Activated CD4-positive, alpha-beta T cell treated with anti-CD3 and anti-CD28 coated beads for 1 hour (primary cell): ENCODE measurements around the gene UFC1.

ENCODE experiments used
- DNase-seq: peaks from one replicate; pipeline ENCODE4 v3.0.0-alpha.2; 2020

Gene UFC1

DNA sequence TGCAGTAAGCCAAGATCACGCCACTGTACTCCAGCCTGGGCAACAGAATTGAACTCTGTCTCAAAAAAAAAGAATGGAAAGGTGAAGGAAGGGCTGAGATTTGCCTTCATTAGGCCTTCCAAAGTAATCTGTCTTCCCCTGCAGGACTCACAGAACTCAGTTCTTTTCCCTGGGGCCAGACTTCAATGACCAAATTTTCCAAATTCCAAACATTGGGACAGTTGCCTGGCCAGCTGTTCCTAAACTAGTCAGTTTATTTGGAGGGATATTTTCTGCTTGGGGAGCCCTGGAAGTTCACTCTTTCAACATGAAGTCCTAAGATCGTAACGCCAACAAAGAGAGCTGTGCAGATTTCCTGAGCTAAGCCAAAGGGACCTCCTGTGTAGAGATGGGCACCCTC, 15.9 kb upstream of the UFC1 start:
- no peak for DNase-seq

DNA sequence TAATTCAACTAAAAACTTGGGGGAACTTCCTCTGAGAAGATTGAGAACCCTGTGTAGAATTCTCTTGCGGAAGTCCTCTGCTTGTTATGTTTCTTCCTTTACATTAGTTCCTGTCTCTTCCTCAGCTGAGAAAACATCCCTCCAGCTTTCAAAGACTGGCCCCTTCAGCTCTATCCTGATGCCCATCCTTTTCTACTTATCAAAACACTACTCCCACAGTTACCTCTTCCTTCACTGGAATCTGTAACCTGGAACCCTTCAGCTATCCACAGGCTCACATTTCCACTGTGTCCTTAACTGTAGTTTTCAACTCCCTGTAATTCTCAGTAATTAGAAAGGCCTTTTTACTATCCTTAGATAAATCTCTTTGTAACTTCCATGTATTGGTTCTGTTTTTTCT, 15.3 kb upstream of the UFC1 start:
- no peak for DNase-seq

DNA sequence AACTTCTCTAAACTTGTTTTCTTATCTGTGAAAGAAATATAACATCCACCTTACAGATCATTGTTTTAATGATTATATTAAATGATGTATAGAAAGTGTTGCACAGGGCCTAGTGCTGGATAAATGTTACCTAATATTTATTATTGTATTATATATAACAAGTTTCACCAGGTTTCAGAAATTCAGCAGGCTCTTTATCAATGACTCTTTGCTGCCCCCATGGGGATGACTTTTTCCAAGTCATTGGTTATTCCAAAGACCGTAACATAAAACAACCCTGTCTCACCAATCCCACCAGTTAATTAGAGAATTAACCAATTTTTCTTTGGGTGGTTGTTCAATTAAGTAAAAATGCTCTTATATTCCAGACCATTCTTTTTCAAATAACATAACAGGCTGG, 14.0 kb upstream of the UFC1 start:
- DNase-seq: no peak

DNA sequence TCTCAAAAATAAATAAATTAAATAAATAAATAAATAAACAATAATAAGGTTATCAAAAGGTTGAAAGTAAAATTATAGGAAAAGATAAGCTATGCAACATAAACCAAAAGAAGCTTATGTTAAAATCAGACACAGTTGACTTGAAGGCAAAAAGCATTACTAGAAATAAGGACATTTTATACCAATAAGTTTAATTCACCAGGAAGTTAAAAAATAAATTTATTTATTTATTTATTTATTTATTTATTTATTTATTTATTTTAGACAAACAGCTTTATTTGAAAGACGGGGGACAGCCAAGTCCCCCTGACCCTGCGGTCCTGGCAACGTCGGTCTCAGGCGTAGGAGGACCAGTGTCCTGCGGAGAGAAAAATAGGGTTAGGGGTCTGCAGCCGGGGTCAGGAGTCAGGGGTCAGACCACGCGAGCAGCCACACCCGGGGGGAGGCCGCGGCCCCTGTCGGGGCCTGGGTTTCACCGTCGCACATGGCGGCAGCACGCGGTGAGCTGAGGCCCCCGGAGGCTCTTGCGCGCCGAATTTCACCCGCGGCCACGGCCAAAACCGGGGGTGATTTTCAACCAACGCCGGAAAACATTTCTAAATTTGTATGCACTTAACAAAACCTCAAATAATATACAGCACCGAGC, 12.9 kb upstream of the UFC1 start:
- no peak for DNase-seq

DNA sequence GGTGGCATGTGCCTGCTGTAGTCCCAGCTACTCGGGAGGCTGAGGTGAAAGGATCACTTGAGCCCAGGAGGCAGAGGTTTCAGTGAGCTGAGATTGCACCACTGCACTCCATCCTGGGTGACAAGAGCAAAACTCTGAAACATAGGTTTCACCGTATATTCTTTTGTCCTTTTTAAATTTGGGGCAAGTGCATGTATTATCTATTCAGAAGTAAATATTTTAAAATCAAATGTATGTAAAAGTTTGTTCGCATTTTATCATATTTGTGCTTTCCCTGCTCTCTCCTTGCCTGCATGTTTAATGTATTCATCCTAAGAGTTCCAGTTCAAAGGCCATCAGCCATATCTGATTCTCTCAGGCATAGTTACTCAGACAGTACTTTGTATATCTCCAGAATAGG, 7.9 kb upstream of the UFC1 start:
- no peak for DNase-seq

DNA sequence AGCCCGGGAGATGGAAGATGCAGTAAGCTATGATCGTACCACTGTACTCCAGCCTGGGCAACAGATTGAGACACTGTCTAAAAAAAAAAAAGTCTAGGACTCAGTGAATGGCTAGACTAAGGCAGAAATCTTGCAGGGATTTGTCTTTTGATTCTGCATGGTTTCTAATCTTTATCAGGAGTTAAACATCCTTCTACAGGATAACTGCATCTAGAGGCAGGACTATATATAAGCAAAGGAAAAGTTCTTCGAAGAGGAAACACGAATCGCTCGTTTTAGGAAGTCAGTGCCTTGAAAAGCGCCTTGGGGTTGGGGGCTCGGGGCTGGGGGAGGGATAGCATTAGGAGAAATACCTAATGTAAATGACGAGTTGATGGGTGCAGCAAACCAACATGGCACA, 602 bp upstream of the UFC1 start:
- DNase-seq: no peak

DNA sequence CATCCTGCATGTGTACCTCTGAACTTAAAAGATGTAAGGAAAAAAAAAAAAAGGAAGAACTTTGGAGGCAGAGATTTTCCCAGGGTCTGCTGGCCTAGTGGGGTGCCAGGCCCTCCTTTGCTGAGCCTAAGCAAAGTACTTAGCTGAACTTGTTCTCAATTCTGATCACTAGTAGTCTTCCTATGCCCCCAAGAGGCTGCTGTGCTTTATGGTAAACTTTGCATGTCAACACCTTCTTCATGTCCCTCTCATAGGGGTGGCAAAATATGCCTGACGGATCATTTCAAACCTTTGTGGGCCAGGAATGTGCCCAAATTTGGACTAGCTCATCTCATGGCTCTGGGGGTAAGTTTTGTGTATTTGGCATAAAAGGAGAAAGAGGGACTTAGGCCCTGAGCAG, 4.1 kb downstream of the UFC1 start:
- no peak for DNase-seq

DNA sequence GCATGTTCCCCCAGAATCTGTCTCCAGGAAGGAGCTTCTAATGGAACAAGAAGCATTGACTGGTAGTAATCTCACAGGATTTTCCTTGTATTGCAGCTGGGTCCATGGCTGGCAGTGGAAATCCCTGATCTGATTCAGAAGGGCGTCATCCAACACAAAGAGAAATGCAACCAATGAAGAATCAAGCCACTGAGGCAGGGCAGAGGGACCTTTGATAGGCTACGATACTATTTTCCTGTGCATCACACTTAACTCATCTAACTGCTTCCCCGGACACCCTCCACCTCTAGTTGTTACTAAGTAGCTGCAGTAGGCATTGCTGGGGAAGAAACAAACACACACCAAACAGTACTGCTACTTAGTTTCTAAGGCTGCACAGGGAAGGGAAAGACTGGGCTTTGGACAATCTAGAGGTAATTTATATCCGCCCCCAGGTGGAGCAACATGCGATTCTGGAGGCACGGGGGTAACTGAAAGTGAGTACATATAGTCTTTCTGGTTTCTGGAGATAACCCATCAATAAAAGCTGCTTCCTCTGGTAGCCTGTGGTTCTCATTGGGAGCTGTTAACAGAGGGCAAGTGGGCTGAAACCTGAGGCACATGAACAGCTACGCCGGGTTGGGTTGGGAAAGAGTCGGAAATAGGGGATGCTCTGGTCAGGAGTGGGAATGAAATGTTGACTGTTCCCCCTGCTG, 4.7 kb downstream of the UFC1 start:
- no peak for DNase-seq

DNA sequence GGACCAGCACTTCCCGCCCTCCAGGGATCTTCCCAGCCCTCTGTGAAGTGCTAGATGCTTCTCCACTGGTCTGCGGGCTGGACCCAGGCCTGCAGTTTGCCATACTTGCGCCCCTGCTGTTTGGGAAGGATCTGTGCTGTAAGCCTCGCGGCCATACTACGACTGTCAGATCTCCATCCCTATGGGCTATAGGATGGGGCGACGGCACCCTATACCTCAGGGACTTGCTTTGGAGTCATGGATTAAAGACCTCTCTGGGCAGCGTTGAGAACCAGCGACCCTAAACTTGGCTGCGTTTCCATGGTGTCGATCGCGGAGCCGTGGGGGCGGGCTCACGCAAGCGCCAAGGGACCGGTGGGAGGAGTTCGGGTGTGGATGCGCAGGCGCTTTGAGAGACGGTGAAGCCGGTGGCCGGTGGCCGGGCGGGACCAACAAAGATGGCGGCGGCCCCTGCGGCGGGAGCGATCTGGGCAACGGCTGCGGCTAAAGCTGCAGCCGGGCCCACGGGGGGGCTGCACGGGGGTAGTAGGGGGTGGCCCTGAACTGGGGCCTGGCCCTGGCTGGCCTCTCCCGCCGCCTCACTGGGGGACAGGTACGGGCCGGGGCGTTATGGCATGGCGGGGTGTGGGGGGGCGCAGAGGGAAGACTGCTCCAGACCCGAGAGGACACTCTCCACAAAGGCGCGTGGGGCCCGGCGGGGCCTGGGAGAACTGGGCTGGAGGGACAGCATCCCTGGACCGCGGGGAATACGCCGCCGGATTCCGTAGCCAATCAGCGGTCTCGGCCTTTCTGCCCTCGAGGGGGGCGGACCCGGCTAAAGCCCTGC, 5.5 kb downstream of the UFC1 start, which contains the start of gene USP21:
Gene USP21, plus strand, starts transcription at position 414 of the 826 bp plus-strand sequence. CDS start 1,141 bp downstream, outside the sequence.
- peak; percentile 86 for DNase-seq

DNA sequence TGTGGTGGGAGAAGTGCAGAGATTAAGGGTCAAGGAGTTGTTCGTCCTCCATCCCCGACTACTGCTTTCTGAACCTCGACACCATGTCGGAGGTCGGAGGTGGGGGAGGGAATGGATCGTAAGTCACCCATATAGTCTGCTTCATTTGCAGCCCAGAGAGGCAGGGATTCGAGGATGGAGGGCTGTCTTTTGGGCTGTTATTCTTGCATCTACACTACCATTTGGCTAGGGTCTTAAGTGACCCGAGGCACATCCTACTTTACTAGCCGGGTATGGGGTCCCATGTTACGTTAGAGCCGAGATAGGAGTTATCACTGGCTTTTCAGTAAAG, 6.1 kb downstream of the UFC1 start:
- DNase-seq: no peak

DNA sequence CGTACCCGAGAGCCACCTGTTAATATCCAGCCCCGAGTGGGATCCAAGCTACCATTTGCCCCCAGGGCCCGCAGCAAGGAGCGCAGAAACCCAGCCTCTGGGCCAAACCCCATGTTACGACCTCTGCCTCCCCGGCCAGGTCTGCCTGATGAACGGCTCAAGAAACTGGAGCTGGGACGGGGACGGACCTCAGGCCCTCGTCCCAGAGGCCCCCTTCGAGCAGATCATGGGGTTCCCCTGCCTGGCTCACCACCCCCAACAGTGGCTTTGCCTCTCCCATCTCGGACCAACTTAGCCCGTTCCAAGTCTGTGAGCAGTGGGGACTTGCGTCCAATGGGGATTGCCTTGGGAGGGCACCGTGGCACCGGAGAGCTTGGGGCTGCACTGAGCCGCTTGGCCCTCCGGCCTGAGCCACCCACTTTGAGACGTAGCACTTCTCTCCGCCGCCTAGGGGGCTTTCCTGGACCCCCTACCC, 6.9 kb downstream of the UFC1 start:
- no peak for DNase-seq

DNA sequence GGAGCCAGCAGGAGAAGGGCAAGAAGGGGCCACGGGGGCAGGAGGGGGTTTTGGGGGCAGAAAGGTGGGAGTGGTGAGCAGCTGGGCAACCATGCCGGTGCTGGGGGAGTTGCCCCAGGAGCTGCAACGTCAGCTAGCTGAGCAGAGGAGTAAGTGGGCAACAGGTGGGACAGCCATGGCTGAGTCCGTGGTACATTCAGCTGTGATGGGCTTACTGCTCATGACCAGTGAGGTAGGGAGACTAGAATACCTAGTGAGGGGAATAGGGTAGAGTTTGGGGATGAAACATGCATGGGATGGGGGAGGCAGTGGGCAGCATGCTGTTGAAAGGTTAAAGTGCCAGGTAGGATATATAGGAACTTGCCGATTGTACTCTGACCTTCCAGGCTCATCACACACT, 7.9 kb downstream of the UFC1 start:
- no peak for DNase-seq

DNA sequence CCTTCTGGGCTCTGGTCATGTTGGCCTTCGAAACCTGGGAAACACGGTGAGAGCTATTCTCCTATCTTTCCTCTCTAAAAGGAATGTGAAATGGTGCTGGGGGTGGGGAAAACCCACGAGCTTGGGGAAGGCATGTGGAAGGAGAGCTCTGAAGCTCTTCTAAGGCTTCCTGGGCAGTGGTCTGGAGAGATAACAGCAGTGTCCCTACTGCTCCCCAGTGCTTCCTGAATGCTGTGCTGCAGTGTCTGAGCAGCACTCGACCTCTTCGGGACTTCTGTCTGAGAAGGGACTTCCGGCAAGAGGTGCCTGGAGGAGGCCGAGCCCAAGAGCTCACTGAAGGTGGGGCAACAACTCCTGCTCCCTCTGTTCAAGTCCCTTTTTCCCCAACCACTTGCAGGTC, 8.3 kb downstream of the UFC1 start:
- DNase-seq: no peak

DNA sequence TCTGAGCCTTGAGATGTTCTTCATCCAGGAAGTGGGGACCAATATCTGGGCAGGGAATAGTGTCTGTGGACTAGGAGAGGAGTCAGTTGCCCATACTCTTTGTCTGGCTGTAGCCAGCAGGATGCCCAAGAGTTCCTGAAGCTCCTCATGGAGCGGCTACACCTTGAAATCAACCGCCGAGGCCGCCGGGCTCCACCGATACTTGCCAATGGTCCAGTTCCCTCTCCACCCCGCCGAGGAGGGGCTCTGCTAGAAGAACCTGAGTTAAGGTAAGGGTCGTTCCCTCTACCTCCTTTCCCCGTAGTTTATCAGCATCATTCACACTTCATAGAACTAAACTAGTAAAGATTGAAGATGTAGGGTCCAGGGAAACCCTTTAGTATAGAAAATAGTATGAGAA, 9.0 kb downstream of the UFC1 start:
- no peak for DNase-seq

DNA sequence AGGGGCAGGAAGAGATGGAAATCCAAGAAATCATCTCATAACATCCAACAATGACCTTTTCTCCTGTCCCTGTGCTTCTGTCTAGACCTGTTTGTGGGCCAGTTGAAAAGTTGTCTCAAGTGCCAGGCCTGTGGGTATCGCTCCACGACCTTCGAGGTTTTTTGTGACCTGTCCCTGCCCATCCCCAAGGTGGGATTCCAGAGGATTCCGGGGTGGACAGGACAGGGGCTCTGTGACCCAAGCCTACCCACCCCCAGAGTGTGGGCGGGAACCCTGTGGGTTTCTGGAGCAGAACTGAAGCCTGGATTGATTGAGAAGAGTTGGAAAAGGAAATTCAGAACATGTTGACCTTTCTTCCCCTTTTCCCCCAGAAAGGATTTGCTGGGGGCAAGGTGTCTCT, 10.0 kb downstream of the UFC1 start:
- no peak for DNase-seq

DNA sequence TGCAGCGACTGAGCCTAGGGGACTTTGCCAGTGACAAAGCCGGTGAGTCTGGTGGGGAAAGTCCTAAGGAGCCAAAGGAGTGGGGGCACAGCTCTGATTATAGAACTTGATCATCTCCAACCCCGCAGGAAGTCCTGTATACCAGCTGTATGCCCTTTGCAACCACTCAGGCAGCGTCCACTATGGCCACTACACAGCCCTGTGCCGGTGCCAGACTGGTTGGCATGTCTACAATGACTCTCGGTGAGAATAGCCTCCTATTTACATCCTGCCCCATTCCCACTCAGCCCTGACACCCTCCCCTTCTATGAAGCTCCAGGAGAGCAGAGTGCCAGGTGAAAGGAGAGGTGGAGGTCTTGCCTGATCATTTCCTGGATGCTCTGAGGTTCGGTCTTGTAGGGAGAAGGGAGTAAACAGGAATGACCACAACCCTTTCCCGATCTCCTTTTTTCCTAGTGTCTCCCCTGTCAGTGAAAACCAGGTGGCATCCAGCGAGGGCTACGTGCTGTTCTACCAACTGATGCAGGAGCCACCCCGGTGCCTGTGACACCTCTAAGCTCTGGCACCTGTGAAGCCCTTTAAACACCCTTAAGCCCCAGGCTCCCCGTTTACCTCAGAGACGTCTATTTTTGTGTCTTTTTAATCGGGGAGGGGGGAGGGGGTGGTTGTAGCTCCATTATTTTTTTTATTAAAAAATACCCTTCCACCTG, 11.3 kb downstream of the UFC1 start:
- no peak for DNase-seq

DNA sequence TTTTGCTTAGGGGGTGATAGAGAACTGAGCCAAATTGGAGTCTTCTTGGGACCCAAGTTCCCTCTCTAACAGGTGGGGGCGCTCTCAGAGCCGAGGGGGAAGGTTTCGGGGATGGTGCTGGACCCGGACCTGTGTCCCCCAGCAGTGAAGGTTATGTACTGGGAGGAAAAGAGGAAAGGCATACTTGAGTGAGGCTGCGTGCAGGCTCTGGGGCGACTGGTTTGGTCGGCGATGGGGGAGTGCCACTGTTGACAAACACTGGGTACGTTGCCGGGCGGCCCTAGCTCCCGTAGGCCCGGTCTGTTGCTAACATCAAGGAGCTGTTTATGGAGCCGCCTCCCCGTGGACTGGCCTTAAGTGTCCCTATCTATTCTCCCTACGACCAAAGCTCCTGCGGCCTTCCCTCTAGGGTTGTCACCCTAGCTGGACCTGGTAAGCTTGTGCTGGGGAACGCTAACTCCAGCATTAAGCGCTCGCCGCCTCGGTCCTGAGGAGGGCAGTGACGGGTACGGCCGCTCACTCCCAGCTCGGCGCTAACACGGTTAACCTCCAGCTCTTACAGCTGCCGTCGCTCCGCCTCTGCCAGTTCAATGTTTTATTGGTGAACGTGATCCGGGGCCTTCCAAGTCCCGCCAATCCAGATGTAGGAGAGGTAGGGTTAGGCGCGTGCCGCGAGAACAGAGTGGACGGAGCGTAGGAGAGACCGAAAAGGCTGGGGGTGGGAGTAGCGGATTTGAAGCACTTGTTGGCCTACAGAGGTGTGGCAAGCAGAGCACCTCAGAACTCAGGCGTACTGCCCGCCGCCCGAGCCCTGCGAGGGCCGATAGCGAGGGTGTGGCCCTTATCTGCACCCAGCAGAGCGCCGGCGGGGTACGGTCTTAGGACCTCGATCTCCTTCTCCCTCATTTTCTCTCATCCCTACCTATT, 12.2 kb downstream of the UFC1 start, which contains the start of gene PPOX:
Gene PPOX, plus strand, starts transcription at position 685 of the 927 bp plus-strand sequence. CDS start 422 bp downstream, outside the sequence.
- DNase-seq: peak; percentile 84

DNA sequence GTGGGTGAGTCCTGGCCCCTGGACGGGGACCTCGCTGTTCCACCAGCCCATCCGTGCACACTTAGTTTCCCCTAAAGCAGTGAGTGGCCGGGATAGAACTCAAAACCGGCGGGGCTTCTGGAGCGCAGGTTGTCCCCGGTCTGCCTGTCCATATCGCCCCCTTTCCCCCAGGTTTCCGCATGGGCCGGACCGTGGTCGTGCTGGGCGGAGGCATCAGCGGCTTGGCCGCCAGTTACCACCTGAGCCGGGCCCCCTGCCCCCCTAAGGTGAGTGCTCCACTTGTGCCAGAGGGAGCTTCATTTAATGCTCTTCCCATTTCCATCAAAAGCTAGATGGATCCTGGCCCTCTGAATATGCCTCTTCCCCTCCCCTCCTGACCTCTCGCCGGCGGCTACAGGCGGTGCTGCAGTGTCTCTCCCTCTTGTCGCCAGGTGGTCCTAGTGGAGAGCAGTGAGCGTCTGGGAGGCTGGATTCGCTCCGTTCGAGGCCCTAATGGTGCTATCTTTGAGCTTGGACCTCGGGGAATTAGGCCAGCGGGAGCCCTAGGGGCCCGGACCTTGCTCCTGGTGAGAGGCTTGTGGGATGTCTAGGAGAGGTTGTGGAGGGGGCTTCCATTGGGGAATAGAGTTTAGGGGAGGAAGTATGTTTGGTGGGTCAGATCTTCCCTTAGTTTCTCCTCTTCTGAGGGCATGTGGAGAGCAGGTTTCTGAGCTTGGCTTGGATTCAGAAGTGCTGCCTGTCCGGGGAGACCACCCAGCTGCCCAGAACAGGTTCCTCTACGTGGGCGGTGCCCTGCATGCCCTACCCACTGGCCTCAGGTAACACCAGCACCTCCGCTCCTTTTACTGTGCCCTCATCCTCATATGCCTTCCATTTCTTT, 13.1 kb downstream of the UFC1 start:
- DNase-seq: no peak

DNA sequence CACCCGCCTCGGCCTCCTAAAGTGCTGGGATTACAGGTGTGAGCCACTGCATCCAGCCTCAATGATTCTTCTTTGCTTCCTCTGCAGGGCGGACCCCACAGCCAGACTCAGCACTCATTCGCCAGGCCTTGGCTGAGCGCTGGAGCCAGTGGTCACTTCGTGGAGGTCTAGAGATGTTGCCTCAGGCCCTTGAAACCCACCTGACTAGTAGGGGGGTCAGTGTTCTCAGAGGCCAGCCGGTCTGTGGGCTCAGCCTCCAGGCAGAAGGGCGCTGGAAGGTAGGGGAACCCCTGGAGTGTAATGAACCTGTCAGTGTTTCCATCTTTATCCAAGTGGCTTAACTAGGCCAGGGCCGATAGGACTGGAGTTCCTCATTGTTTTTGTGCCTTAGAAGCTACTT, 15.1 kb downstream of the UFC1 start:
- DNase-seq: no peak

DNA sequence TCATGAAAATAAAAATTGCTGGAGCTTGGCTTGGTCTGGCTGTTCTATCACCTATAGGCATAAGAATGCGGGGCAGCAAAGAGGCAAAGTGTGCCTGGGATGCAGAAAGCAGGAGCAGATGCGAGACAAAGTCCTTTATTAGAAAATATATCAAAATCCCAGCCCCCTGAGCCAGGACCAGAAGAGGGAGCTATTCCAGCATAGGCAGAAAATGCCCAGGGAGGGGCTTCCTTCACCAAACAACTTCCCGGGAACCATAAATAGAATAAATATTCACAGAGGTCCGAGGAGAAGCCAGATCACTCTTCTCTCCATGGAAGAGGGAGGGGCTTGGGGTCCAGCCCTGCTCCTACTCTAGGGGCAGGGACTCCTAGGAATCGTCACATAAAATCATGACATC, 17.4 kb downstream of the UFC1 start:
- no peak for DNase-seq

DNA sequence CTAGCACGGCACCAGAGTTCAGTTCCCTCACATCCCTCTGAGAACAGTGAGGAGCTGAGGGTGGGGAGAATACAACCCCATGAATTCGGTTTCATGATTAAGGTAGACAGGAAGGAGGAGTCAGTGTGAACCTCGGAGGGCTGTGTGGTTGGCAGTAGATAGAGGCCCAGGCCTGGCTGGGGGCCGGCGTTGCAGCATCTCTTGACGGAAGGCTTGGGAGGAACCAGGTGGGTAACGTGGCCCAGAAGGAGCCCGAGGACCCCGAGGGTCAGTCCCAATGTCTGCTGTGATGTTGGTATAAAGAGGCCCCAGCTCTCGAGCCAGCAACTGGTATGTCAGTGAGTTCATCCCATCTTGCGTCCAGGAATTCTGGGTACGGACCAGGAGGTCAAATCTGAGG, 17.9 kb downstream of the UFC1 start:
- no peak for DNase-seq
